Lower leg skin (tissue), 4 donors: ENCODE results near the gene RACGAP1. TPM values are rescaled to one million over a fixed set of nuclear protein-coding genes. Genes with fewer than 3 reads are reported as not detected.

Experiments used
- DNase-seq, 2 donors: peaks; one replicate each; pipeline ENCODE4 v3.0.0-alpha.2; 2019; ENCODE audit warnings: low spot score in 2 of 2
- H3K4me3 ChIP-seq: fragments of 200-600 bp; sonication (generic); 2 replicates; pipeline ENCODE4 v1.5.1; 2017; ENCODE audit warnings: mild to moderate bottlenecking, low read depth; ENCODE audit not compliant: poor library complexity, severe bottlenecking
- POLR2A ChIP-seq, 2 donors: fragments of 450-650 bp; IDR thresholded peaks; one replicate each; pipeline ENCODE4 v1.6.1; 2016 to 2017; ENCODE audit warnings: antibody characterized with exemption in 2 of 2, mild to moderate bottlenecking in 1 of 2, moderate library complexity in 1 of 2
- WGBS, 2 donors: methylation state at CpG; one replicate each; pipeline ENCODE4 v1.1.5; 2018; 5-methylcytosine and 5-hydroxymethylcytosine counted together
- intact Hi-C: fragments of 100-400 bp; cut with DNase I; formaldehyde crosslinking; loops from one replicate; pipeline ENCODE4 v1.15.0; 2023; ENCODE audit warnings: low total_unique reads
- total RNA-seq, 4 donors: library from RNA; depleted of rRNA; stranded (reverse); fragments of >200 nt; gene quantifications; one replicate each; pipeline ENCODE4 v1.1.0, GENCODE V29; 2016
- TF ChIP-seq, protein P1 (sequence below), 3 donors: fragments of 450-650 bp; IDR thresholded peaks; one replicate each; pipeline ENCODE4 v1.5.1; 2016; ENCODE audit warnings: antibody characterized with exemption in 3 of 3, mild to moderate bottlenecking in 3 of 3, moderate library complexity in 2 of 3

The RACGAP1 gene
- total RNA-seq, 4 donors from 2014 or later: 11.6 to 16.8 (median 15.9) TPM

DNA sequence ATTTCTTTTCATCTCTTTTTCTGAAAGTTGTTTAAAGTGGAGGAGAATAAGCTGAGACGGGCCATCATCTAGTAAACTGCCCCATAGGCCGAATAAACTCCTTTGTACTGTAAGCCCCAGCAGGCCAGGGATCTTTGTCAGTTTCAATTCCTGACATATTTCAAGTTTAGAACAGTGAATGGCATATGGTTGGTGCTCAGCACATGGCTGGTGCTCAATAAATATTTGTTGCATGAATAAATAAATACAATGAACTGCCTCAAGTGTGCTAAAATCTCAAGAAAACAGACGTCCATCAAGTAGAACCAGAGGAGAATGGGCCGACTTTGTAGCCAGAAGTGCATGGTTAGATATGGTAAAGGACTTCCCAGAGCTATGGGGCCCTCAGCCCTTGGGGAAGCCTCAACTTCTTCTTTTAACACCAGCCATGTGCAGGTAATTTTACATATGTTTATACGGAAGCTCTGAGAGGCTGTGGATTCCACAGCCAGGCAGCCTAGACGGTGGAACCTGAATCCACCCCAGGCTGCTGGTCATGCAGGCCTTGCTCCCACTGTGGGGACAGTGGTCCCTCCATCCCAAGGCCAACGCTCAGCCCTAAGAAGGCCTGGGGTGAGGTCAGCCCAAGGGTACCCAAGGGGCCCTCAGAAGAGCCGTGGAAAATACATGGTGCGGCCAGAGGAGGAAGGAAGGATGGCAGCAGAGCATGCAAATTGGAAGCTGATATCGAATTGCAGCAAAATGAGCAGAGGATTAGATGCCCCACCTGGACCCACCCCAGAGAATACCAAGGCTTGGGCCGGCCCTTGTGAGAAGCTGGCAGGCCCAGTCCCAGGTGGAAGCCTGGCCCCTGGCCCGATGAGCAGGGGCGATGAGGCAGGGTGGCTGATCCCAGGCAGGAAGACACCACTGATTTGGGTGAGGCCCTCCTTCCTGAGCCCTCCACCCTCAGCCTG, 83.5 kb downstream of the RACGAP1 start:
- H3K4me3 ChIP-seq: no peak overlapping the region
- TF ChIP-seq POLR2A (IDR thresholded peaks at IDR 0.05): no peak
- TF ChIP-seq, protein P1, sequence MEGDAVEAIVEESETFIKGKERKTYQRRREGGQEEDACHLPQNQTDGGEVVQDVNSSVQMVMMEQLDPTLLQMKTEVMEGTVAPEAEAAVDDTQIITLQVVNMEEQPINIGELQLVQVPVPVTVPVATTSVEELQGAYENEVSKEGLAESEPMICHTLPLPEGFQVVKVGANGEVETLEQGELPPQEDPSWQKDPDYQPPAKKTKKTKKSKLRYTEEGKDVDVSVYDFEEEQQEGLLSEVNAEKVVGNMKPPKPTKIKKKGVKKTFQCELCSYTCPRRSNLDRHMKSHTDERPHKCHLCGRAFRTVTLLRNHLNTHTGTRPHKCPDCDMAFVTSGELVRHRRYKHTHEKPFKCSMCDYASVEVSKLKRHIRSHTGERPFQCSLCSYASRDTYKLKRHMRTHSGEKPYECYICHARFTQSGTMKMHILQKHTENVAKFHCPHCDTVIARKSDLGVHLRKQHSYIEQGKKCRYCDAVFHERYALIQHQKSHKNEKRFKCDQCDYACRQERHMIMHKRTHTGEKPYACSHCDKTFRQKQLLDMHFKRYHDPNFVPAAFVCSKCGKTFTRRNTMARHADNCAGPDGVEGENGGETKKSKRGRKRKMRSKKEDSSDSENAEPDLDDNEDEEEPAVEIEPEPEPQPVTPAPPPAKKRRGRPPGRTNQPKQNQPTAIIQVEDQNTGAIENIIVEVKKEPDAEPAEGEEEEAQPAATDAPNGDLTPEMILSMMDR (IDR thresholded peaks at IDR 0.05): no peak
- intact Hi-C loops: no loop called here
- WGBS, 2 donors: 89 to 94% methylated on average over 13 of the region's 13 CpGs
- DNase-seq: no peak

DNA sequence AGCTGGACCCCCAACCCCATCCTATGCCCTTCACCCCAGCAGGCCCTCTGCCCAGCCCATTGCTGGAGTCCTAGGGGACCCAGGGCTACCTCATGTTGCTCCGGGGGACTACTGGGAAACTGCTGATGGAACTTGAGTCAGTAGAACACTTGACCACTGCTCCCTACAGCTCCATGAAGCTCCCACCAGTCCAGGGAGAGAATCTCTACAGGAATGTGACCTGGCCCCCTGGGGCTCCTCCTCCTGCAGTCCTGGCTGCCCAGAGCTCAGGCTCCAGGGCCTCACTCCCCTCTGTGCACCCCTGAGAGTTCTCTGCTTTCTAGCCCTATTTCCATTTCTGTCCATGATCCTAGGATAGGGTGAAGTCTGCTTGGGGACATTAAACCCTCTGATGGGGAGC, 85.6 kb downstream of the RACGAP1 start:
- no peak overlapping the region for H3K4me3 ChIP-seq
- intact Hi-C loops: no loop called here
- DNase-seq: no peak
- 92 to 100% methylated on average over 1 of the region's 1 CpG for WGBS, 2 donors
- TF ChIP-seq, protein P1 (IDR thresholded peaks at IDR 0.05): no peak
- no peak for TF ChIP-seq POLR2A (IDR thresholded peaks at IDR 0.05)

DNA sequence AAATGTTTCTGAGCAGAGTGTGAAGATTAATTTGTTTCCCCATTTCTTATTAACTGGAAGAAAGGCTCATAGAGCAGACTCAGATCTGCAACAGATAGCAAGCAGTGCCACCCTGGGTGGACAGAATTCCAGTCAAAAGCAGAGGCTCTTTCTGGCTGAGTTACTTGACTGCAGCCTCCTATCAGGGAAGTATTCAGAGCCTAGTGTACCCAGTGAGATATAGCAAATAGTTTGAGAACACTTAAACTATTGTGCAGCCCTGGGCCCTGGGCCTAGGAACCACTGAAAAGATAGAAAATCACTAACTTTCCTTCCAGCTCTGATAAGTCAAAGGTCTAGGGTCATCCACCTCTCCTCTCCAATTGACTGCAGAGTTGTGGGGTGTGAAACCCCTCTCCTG, 86.0 kb downstream of the RACGAP1 start:
- no peak for TF ChIP-seq POLR2A (IDR thresholded peaks at IDR 0.05)
- TF ChIP-seq, protein P1 (IDR thresholded peaks at IDR 0.05): no peak
- no peak for DNase-seq
- intact Hi-C loops: no loop called here
- no peak overlapping the region for H3K4me3 ChIP-seq

Other genes starting within 250 kb of the RACGAP1 start
- 10 to 100 TPM in 1 of 4 donors, 1 to 10 TPM in 3; 6.1 to 12.9 (median 9.0) TPM for gene NCKAP5L, start 197.1 kb downstream of the RACGAP1 start, total RNA-seq
- gene BCDIN3D, start 182.4 kb downstream of the RACGAP1 start, total RNA-seq: 1 to 10 TPM; 3.2 to 7.4 (median 6.3) TPM
- gene FAIM2, start 121.6 kb downstream of the RACGAP1 start, total RNA-seq: under 1 TPM in 3 of 4 donors, not detected in 1; 0.08 to 0.91 (median 0.17) TPM
- gene AQP2, start 74.8 kb downstream of the RACGAP1 start, total RNA-seq: under 1 TPM in 1 of 4 donors, not detected in 3; 0.36 TPM
- 100 to 1,000 TPM in 3 of 4 donors, 10 to 100 TPM in 1; 48.4 to 332 (median 203) TPM for gene AQP5, start 63.6 kb downstream of the RACGAP1 start, total RNA-seq
- gene AQP6, start 52.5 kb downstream of the RACGAP1 start, total RNA-seq: under 1 TPM in 2 of 4 donors, not detected in 2; 0.10 to 0.20 TPM
- gene ASIC1, start 32.1 kb upstream of the RACGAP1 start, total RNA-seq: 1 to 10 TPM in 1 of 4 donors, under 1 TPM in 3; 0.25 to 1.4 (median 0.42) TPM
- gene SMARCD1, start 59.8 kb upstream of the RACGAP1 start, total RNA-seq: 10 to 100 TPM; 32.0 to 77.2 (median 45.1) TPM
- gene GPD1, start 78.5 kb upstream of the RACGAP1 start, total RNA-seq: 10 to 100 TPM; 29.9 to 38.8 (median 36.7) TPM
- gene COX14, start 86.7 kb upstream of the RACGAP1 start, total RNA-seq: 10 to 100 TPM; 29.0 to 52.1 (median 36.8) TPM
- 10 to 100 TPM; 31.8 to 34.5 (median 32.5) TPM for gene CERS5, start 141.9 kb upstream of the RACGAP1 start, total RNA-seq